Measurements from ENCODE around the gene LRP6.
A peak's percentile ranks its signal among the peaks of the same experiment; 100 is the strongest.
"Not testable (repeated sequence)": the region's sequence is repeated elsewhere in the genome, so short reads cannot be mapped to it uniquely, and the experiment has no call there.

Gene LRP6

DNA sequence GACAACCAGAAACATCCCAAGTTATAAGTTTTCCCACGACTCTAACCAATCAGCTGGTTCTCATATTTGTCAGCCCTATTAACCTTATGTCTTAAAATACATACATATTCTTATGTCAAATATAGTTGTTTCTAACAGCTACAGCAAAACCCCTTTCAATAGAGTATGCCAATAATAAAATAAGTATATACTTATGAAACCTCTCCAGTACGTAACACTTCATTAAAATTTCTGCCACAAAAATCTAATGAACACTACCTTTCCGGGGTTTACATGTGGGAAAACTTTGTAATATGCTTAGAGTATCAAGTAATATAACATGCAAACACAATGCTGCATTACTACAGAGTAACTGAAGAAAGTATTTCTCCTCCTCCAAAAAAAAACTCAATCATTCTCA, 1.8 kb downstream of the LRP6 start:
- no peak for DNase-seq

DNA sequence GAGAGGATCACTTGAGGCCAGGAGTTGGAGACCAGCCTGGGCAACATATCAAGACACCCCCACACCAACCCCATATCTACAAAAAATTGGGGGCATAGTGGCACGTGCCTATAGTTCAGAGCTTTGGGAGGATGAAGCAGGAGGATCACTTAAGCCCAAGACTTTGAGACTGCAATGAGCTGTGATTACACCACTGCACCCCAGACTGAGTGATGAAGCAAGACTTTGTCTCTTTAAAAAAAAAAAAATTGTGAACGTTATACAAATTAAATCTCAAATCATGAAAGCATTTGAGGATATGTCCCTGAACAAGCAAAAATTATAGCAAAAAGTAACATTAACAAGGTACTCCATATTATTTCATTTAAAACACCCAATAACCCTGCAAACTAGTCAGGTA, 2.9 kb downstream of the LRP6 start:
- no peak for DNase-seq

DNA sequence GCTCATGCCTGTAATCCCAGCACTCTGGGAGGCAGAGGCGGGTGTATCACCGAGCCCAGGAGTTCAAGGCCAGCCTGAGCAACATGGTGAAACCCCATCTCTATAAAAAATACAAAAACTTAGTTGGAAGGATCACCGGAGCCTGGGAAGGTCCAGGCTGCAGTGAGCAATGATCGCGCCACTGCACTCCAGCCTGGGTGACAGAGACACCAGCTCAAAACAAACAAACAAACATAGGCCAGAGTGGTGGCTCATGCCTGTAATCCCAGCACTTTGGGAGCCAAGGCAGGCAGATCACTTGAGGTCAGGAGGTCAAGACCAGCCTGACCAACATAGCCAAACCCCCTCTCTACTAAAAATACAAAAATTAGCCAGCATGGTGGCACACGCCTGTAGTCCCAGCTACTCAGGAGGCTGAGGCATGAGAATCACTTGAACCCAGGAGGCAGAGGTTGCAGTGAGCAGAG, 10.5 kb downstream of the LRP6 start:
- DNase-seq: not testable (repeated sequence)

DNA sequence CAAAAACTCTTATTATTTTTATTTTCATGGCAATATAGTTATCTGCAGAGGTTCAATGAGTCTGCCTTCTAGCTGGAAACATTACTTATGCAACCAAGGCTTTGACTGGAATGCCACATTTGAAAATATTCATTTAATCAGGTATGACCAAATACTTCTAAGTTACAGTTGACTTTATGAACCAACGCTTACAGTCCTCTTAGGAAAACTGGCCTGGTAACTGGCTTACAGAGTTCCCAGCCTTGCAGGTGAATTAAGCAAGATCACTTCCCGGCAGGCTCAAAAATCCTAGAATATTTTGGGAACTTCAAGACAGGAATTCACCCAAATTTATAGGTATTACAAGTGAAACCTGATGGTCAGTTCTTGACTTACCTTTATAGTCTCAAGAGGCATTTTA, 12.3 kb downstream of the LRP6 start:
- no peak for DNase-seq

DNA sequence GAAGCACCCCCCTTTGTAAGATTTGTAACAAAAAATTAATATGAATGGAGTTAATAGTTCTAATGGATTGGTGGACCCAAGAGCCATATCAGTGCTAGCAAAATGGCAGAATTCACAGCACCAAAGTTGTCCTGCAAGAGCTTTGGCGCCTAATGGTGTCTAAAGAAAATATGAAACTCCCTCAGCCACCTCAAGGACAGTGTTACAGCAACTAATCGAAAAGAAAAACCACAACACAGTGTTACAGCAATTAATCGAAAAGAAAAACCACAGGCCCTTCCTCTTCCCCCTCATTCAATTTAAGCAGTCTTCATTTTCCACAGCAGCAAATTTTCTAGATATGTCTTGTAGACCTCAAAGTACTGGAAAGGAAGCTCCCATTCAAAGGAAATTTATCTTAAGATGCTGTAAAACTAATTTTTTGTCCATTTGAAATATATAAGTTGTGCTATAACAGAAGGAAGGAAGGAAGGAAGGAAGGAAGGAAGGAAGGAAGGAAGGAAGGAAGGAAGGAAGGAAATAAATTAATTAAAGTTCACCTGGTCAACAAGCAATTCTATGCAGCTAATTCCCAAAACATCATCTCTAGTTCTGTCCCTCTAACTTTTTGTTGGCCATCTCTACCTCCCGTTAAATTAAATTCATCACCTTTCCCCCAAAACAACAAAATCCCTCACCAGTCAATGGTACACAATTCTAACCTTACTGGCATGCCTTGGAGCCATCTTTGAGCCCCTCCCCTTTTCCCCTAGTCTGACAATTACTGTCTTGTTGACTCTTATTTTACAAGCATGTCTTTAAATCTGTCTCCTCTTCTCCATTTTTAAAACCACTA, 17.4 kb downstream of the LRP6 start:
- DNase-seq: no peak

DNA sequence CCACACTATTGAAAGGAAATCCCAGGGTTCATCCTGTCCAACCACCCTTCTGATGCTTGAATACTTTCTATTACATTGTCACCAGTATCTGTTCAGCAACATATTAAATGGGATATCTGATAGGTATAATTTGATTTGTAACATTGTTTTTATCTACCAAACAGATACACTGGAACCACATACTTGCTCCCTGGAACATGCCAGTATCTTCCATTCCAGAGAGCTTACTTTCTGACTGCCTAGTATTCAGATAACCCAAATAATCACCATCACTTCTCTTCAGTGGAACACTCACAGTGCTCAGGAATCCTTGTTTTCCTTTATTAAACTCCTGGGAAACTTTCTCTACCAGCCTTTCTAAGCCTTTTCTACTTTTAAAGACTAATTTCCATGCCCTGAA, 19.3 kb downstream of the LRP6 start:
- DNase-seq: no peak

DNA sequence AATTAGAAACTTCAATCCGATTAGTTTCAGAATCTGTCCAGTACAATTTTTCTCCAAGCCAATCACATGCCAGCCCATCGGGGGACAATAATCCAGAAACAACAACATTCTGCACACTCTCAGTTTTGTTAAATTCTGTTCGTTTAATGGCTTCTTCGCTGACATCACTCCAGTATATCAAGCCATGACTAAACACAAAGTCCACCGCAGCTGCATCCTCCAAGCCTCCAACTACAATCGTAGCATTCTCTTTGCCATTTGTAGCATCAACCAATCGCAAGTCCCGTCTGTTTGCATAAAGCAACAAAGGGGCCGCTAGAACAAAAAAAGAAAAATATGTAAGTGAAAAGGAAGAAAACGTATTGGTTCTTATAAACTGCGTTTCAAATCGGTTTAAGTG, 22.5 kb downstream of the LRP6 start:
- DNase-seq: no peak

DNA sequence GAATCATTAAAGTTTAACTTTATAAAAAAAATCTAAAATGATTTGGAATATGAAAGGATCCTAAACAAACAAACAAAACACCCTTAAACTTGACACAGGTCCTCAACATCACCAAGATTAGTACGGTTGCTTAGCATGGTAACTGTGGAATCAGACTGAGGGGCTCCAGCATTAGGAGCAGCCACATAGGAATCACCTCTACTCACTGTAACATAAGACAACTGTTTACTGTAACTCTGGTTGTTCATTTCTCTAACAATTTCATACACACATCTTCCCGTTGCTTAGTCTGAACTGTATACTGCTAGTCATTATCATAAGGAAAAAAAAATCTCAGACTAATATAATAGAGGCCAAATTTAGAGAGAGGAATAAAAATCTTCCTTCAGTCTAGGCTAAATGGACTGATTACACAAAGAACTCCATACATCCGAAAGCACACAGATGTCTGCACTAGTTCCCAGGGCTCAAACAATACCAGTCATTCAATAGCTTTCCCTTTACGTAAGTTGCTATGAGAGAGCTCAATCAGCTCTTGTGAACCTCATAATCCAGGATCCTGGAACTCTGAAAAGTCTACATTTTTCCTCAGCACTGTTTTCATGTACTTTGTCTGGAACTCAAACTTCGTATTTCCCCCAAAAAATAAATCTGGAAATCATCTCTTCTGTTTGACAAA, 26.0 kb downstream of the LRP6 start:
- DNase-seq: no peak

DNA sequence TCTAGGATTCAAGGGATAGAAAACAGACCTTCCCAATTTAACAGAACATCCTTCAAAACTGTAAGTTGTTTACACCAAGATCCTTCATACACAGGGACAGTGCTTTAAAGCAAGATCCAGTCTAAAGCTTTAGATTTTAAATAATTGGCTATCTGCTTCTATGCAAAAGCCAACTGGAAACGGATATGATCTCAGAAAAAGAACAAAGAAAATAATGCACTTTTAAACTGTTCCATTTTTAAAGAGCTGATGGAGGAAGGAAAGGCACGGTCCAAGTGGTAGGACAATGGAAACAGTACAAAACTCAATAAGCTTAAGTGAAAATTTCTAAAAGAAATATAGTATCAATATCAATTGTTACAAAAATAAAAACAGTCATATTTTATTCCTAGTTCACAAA, 27.7 kb downstream of the LRP6 start:
- no peak for DNase-seq

DNA sequence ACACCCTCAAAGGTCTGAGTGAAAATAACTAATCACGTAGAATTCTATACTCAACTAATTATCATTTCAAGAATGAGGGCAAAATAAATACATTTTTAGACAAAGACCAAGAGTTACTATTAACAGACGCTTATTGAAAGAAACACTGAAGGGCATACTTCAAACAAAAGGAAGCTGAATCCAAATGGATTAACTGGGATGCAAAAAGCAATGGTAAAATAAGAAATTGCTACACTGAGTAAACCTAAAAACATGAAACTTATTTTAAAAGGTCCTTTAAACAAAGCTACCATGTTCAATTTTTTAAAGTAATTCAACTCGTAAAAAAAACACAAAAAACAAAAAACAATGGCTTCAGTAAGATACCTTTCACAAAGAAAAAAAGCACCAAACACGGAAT, 28.2 kb downstream of the LRP6 start:
- no peak for DNase-seq

DNA sequence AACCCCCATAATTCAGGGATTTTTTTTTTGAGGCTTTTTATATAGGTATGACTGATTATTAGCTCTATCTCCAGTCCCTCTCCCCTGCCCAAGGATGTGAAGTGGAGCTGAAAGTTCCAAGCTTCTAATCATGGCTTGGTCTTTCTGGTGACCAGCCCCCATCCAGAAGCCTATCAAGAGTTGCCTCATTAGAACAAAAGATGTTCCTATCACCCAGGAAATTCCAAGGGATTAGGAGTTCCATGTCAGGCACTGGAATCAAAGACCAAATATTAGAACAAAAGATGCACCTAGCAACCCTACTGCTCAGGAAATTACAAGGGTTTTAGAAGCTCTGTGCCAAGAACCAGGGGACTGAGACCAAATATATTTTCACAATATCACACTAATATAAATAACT, 29.9 kb downstream of the LRP6 start:
- DNase-seq: no peak

DNA sequence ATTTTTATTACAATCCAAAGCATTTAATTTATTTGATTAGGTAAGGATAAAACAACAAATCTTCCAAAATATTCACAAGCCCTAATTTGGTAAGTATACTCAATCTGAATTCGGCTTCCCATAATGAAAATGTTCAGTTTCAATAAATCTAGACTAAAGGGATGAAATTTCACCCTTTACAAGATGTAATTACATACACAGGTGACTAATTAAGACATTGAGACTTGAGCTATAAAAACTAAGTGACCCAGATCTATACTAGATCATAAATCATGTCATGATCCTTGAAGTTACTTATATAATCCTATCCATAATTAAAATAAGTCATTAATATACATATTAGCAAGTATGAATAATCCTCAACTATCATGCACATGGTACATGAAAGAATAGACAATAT, 36.6 kb downstream of the LRP6 start:
- DNase-seq: no peak

DNA sequence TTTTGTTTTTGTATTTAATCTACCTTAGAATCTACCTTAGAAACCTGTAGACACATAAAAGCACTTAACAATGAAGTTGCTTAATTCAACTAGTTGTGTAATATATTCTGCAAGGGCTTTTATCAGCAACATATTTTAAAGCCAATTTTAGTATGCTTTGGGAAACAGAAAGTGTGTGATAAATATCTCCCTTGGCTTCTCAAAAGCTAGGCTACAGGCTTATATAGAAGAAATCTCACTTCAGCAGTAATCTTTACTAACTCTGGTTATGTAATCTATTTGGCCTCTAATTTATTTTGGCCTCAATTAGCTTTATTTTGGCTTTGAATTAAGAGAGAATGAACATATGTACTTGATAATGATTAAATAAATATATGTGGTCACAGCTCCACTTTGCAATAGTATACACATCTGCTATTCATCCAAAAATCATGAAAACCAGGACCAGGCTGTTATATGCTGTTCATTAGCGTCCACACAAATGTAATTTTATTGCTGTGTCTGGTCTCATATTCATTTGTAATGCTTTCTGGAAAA, 37.2 kb downstream of the LRP6 start:
- no peak for DNase-seq

DNA sequence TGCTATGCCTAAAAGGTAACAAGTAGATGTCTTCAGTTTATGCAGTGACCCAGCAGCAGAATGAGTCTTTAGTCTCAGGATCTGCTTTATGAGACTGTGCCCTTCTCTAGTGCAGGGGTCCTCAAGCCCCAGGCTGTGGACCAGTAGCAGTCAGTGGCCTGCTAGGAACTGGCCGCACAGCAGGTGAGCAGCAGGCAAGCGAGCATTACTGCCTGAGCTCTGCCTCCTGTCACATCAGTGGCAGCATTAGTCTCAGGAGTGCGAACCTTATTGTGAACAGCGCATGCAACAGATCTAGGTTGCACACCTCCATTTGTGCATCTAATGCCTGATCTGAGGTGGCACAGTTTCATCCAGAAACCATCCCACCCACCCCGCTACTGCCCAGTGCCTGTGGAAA, 38.4 kb downstream of the LRP6 start:
- no peak for DNase-seq

DNA sequence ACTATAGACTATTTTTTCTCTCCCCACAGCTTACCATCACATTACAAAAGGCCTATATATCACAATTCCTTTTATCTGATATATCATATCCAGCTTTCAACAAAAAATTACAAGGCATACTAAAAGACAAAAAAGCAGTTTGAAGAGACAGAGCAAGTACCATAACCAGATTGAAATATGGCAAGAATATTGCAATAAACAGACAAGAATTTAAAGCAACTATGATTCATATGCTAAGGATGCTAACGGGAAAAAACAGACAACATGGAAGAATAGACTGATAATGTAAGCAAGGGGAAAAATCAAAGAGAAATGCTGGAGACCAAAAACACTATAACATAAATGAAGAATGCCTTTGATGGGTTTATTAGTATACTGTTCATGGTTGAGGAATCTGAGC, 40.7 kb downstream of the LRP6 start:
- no peak for DNase-seq

DNA sequence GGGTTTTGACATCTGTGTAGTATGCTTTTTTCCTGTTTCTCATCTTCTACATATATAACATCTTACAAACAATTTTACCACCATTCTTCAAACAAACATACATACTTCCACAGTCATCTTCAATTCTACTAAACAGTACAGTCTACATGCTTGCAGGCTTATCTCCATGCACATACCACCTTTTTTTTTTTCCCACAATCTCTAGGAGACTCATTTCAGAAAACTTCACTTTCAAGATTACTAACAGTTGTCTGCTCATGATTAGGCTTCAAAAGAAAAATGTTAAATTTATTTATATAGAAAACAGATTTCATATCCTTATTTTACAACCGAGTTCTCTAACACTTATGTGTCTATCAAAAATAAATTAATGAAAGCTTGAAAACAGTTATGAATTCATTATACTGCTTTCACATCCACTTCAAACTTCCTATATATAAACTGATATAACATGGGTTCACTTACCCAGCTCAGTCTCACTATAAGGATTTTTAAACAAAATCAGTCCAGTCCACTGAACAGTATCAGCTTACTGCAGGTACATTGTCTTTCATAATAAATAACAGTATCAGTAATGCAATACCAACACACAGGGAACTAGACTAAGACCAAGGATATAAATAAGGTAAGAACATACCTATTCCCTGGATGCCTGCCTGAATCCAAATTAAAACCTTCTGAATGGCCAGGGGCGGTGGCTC, 42.5 kb downstream of the LRP6 start:
- no peak for DNase-seq

DNA sequence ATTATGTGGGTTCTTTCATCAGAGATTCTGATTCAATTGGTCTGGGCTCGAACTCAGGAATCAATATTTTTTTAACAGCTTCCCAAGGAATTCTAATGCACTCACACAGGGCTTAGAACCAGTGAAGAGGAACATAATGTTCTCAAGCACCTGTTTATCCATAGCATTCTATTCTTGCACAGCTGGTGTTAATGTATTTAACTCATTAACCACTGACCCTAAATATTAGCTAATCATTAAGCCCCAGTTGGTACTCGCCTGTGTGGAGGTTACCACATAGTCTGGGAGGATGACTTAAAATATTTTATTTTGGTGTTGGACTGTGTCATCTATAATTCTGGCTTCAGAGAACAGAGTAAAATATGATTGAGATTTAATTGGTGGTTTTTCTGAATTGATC, 45.3 kb downstream of the LRP6 start:
- peak; percentile 28 for DNase-seq

DNA sequence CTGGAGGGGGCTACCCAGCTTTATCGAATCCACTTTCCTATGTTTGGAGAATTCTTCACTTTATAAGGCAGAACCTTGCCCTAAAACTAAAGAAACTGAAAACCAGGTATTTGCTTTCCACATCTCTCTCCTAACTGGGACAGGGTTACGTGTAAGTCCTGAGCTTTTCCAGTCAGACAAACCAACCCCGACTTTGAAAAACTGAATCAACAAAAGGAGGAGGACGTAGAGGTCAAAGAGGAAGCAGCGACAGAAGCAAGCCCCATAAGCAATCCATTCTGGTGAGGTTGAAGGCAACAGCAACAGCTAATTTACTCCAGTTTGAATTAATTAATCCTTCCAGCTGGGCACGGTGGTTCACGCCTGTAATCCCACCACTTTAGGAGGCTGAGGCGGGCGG, 47.2 kb downstream of the LRP6 start:
- DNase-seq: no peak

DNA sequence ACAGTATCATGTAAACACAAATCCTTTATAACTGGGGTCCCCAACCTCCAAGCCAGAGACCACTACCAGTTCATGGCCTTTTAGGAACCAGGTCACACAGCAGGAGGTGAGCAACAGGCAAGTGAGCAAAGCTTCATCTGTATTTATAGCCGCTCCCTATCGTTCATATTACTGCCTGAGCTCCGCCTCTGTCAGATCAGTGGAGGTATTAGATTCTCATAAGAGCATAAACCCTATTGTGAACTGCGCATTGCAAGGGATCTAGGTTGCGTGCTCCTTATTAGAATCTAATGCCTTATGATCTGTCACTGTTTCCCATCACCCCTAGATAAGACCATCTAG, 49.9 kb downstream of the LRP6 start:
- DNase-seq: no peak

DNA sequence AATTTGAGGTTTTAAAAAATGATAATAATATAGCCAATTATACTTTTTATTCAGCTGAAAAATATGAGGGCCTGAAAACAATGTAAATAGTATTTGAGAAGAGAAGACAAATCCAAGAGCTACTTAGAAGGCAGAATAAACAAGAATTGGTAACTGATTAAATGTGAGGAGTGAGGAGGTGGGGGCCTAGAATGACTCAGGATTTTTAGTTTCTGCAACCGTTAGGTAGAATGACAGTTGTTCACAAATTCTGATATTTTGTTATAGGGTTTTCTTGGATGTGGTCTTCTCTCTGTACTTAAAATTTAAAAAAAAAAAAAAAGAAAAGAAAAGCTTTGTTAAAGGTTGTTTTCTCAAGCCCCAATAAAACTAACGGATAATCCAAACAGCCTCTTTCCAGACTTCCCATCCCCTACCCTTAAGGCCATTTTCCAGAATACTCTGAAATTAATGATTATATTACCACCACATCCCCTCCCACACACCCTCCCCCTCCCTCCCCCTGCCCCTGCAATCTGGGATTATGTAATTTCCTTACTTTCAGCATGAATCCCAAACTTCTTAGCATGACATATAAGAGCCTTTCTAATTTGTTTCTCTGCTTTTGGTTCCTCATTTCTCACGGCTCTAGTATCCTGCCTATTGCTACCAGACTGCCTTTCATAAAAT, 50.4 kb downstream of the LRP6 start:
- DNase-seq: peak; percentile 66

DNA sequence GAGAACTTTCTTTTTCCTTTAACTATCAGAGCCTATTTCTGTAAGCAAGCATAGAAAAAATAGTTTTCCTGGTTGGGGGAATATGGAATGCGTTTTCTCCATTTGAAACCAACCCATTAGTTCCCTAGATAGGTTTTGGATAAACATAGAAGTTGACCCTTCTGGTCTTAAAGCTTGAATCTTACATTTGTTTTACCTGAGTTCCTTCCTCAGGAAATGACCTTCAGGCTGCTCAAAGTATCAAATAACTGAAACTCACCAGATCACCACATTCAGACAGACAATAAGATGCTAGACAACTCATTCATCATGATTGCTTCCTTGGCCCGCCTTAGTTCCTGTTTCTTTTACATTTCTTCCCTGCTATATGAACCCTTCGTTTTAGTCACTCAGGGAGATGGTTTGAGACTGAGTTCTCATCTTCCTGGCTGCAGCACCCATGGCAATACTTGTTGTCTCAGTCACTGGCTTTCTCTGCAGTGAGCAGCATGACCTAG, 52.2 kb downstream of the LRP6 start:
- peak; percentile 24 for DNase-seq

DNA sequence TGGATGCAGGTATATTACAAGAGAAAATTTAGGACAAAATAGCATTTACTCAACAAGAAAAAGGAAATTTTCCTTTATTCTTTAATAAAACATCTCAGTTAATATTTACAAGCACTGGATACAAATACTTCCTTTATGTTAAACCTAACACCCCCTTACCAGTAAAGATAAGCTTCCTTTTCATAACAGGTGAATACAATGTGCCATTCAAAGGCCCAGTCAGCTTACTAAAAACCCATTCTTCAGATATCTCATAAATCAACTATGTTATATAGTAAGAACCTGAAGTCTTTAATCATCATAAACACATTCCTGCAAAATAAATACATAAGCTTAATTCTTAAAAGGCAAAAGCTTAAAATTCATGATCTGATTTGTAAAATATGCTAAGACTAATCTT, 52.6 kb downstream of the LRP6 start:
- DNase-seq: no peak

DNA sequence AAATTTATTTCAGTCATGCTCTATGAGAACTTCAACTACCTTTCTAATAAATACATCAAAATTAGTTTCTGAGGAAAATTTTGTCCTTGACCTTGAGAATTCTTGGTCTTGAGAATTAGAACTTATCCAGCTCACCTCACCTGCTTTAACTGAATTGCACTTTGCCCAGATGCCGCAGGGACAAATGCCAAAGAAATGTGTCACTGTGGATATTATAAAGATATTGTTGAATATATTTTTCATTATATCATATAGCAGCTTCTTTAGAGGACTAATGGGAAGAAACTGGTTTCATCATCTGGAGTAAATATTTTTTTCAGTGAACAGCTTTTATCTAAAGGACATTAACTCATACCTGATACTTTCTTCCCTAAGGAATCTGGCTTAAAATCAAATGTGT, 54.1 kb downstream of the LRP6 start:
- DNase-seq: no peak
